OCI-LY1 (cell line): ENCODE data around the gene LMX1A.

Experiments
- CTCF ChIP-seq: fragments of 200-600 bp; sonication (generic), shearing (Covaris generic); IDR thresholded peaks from 2 replicates; pipeline ENCODE4 v1.5.1; 2017; ENCODE audit warnings: mild to moderate bottlenecking, antibody characterized with exemption, low read length, moderate library complexity, mixed read lengths
- EZH2 ChIP-seq: fragments of 200-600 bp; sonication (generic), shearing (Covaris generic); IDR thresholded peaks from 2 replicates; pipeline ENCODE4 v1.8.0; 2017; ENCODE audit warnings: borderline replicate concordance, mixed run types, mild to moderate bottlenecking, antibody characterized with exemption, low read length, moderate library complexity, mixed read lengths

DNA sequence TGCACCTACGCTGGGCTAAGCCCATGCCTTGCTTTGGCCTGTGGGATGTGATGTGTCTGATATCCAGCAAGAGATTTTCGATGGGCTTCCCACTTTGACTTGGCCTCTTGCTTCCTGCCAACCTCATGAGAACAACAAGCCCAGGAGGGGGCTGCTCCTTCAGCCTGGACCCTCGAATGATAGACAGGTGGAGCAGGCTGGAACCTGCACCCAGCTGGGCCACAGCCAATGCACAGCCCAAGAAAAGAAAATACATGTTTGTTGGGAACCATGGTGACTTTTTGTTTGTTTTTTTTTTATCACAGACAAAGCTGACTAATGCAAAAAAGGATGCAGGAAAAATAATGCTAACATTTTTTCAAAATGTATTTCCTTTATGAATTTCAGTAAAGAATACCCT is 144.3 kb downstream of the LMX1A start:
- TF ChIP-seq CTCF (no peak), EZH2 (no peak)
